HT1080 (cell line): ENCODE results near the gene ABCF3. TPM values are rescaled to one million over a fixed set of nuclear protein-coding genes. Genes with fewer than 3 reads are reported as not detected.
"Not testable (repeated sequence)": the region's sequence is repeated elsewhere in the genome, so short reads cannot be mapped to it uniquely, and the experiment has no call there.

ENCODE experiments used
- DNase-seq: peaks from one replicate; pipeline ENCODE4 v3.0.0-alpha.2; 2015; ENCODE audit warnings: low read depth
- polyA plus RNA-seq, 2 experiments: library from polyadenylated mRNA; depleted of rRNA; stranded (reverse); fragments of >200 nt; gene quantifications; 2 replicates each; pipeline ENCODE4 v1.2.3, GENCODE V29; 2015
- total RNA-seq: library from RNA; depleted of rRNA; stranded (reverse); fragments of >200 nt; shearing (Covaris generic); gene quantifications from 2 replicates; pipeline ENCODE4 v1.2.3, GENCODE V29; 2014; rRNA removed

ABCF3 gene, protein sequence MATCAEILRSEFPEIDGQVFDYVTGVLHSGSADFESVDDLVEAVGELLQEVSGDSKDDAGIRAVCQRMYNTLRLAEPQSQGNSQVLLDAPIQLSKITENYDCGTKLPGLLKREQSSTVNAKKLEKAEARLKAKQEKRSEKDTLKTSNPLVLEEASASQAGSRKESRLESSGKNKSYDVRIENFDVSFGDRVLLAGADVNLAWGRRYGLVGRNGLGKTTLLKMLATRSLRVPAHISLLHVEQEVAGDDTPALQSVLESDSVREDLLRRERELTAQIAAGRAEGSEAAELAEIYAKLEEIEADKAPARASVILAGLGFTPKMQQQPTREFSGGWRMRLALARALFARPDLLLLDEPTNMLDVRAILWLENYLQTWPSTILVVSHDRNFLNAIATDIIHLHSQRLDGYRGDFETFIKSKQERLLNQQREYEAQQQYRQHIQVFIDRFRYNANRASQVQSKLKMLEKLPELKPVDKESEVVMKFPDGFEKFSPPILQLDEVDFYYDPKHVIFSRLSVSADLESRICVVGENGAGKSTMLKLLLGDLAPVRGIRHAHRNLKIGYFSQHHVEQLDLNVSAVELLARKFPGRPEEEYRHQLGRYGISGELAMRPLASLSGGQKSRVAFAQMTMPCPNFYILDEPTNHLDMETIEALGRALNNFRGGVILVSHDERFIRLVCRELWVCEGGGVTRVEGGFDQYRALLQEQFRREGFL
- 49.1 and 72.9 TPM in 2 replicates for total RNA-seq
- polyA plus RNA-seq (2015; cell fraction: cytosol; rRNA removed), result 30.7 and 33.0 TPM in 2 replicates
- polyA plus RNA-seq (2015; cell fraction: nucleus; rRNA removed), result 146 and 166 TPM in 2 replicates

- DNase-seq, result no peak
Observed at GRCh38 chr3:184186184-184186901, at the start of gene ABCF3. ABCF3 (plus strand) TSS chr3:184186199; CDS start chr3:184186208, 9 bp downstream.

DNA sequence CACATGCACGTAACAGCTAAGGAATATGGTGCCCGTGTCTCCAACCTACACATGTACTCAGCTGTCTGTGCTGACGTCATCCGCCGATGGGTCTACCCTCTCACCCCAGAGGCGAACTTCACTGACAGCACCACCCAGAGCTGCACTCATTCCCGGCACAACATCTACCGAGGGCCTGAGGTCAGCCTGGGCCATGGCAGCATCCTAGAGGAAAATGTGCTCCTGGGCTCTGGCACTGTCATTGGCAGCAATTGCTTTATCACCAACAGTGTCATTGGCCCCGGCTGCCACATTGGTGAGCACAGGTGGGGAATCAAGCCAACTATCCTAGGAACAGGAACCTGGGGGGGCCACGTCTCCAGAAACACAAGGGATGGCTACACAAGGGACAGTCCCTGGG lies 45.6 kb upstream of the ABCF3 start:
- DNase-seq, result no peak

DNA sequence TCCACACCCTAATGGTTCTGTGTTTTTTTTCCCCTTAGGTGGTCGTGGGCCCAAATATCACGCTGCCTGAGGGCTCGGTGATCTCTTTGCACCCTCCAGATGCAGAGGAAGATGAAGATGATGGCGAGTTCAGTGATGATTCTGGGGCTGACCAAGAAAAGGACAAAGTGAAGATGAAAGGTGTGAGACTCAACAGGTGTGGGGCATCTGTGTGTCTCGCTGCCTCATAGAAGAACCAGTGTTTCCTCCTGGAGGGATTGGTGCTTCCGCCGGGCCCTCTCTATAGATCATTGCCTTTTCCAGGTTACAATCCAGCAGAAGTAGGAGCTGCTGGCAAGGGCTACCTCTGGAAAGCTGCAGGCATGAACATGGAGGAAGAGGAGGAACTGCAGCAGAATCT lies 43.8 kb upstream of the ABCF3 start:
- DNase-seq, result no peak

- no peak for DNase-seq
Observed at GRCh38 chr3:184143327-184143726, 42.7 kb upstream of the ABCF3 start.

- no peak for DNase-seq
Observed at GRCh38 chr3:184144505-184144904, 41.5 kb upstream of the ABCF3 start.

DNA sequence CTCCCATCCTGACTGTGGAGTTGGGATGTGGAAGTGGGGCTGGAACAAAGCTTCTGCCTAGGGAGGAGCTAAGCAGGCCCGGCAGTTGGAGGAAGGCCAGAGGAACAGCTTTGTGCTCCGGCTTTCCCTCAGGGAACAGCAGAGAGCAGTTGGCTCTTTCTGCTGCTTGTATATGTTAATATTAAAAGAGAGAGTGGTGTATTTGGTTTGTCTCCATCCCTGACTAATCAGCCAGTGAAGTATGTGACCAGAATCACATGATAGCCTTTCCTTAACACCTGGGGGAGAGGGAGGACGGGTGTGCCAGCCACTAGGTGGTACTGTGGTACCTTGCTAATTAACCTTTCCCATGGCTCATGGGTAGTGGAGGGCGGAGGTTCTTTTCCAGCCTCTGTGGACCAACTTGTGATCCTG lies 40.9 kb upstream of the ABCF3 start:
- peak; percentile 70 for DNase-seq

GRCh38 chr3:184145751-184146270 lies 40.2 kb upstream of the ABCF3 start:
- no peak for DNase-seq

- no peak for DNase-seq
Observed at GRCh38 chr3:184148076-184148475, 37.9 kb upstream of the ABCF3 start.

DNA sequence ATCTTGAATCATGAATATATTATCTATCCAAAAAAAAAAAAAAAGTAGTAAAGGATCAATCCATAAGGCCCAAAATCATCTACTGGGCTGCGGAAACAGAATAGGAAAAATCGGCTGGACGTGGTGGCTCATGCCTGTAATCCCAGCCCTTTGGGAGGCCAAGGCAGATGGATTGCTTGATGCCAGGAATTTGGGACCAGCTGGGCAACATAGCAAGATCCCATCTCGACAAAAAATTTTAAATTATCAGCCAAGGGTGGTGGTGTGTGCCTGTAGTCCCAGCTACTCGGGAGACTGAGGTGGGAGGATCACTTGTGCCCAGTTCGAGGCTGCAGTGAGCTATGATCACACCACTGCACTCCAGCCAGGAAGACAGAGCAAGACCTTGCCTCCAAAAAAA lies 36.9 kb upstream of the ABCF3 start:
- DNase-seq, result no peak

GRCh38 chr3:184149770-184150169 lies 36.2 kb upstream of the ABCF3 start:
- DNase-seq, result not testable (repeated sequence)

GRCh38 chr3:184154885-184155643 lies 30.9 kb upstream of the ABCF3 start, which contains the start of gene DVL3:
DVL3 (plus strand) TSS chr3:184155377; CDS start chr3:184155636, 259 bp downstream.
- peak; percentile 57 for DNase-seq

GRCh38 chr3:184155644-184156521 lies 30.1 kb upstream of the ABCF3 start:
- DNase-seq, result no peak

GRCh38 chr3:184156522-184156955 lies 29.5 kb upstream of the ABCF3 start:
- DNase-seq, result peak; percentile 44

GRCh38 chr3:184157206-184157605 lies 28.8 kb upstream of the ABCF3 start:
- DNase-seq, result no peak

GRCh38 chr3:184158404-184158803 lies 27.6 kb upstream of the ABCF3 start:
- no peak for DNase-seq

GRCh38 chr3:184160456-184160855 lies 25.5 kb upstream of the ABCF3 start:
- DNase-seq, result no peak

DNA sequence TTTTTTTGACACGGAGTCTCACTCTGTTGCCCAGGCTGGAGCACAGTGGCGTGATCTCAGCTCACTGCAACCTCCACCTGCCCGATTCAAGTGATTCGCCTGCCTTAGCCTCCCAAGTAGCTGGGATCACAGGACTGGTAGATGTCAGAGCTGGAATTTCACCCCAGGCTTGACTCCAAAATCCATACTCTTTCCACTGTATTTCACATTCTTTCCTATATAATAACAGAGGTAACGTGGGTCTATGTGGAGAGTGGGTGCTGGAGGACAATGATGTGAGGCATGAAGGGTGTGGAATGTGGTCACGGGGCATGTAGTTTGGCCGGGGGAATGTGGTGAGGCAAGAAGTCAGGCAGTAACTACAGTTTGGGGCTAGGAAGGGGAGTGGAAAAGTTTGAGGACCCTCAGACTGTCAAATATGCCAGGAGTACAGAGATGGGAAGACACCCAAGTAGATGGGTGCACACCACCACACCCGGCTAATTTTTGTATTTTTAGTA lies 23.4 kb upstream of the ABCF3 start:
- DNase-seq, result not testable (repeated sequence)

GRCh38 chr3:184164648-184165330 lies 21.2 kb upstream of the ABCF3 start:
- no peak for DNase-seq

GRCh38 chr3:184165543-184165942 lies 20.5 kb upstream of the ABCF3 start:
- no peak for DNase-seq
